ENCODE results near the gene UBQLN4. TPM values are rescaled to one million over a fixed set of nuclear protein-coding genes. Genes with fewer than 3 reads are reported as not detected.

Gene UBQLN4
- total RNA-seq, 4 donors from 2014 or later = 19.5 to 32.1 (median 22.8) TPM

DNA sequence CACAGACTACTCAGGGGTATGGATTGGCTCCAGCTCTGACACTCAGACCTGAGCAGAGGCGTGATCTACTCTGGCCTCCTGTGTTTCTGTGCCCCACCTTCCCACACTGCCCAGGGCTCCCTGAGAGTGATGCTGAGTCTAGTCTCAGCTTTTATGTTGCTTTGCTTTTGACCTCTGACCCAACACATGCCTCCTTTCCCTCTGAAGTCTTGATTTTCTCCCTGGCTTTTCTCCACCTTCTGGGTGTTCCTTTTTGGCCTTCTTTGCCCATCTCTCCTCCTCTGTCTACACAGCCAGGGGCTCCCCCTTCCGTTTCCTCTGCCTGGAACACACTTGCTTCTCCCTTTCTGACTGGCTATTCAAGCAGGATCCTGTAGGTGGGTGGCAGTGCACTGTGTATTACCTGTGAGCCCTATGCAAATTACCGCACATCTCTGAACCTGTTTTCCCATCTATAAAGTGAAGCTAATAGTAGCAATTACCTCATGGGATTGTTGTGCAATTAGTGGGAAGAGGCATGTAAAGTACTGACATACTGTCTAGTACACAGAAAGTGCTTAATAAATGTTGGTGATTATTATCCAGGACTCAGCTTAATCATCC is 42.4 kb upstream of the UBQLN4 start:
- DNase-seq (ENCODE audit: low spot score in 2 of 2) = no peak
- no peaks in the 10 kb centered on the region for H3K9me3 ChIP-seq
- no peaks in the 10 kb centered on the region for H3K27me3 ChIP-seq
- peaks cover 0 to 38% (median 22%) of the 10 kb centered on the region in 4 donors for H3K4me1 ChIP-seq
- H3K4me3 ChIP-seq = no peak overlapping the region
- peak overlapping the region; percentile 79 to 94 (median 86) for H3K27ac ChIP-seq
- whole genome bisulfite sequencing, 2 donors = 69 to 70% methylated on average over 3 of the region's 3 CpGs
- H3K36me3 ChIP-seq = no peaks in the 10 kb centered on the region
- TF ChIP-seq, protein P1, sequence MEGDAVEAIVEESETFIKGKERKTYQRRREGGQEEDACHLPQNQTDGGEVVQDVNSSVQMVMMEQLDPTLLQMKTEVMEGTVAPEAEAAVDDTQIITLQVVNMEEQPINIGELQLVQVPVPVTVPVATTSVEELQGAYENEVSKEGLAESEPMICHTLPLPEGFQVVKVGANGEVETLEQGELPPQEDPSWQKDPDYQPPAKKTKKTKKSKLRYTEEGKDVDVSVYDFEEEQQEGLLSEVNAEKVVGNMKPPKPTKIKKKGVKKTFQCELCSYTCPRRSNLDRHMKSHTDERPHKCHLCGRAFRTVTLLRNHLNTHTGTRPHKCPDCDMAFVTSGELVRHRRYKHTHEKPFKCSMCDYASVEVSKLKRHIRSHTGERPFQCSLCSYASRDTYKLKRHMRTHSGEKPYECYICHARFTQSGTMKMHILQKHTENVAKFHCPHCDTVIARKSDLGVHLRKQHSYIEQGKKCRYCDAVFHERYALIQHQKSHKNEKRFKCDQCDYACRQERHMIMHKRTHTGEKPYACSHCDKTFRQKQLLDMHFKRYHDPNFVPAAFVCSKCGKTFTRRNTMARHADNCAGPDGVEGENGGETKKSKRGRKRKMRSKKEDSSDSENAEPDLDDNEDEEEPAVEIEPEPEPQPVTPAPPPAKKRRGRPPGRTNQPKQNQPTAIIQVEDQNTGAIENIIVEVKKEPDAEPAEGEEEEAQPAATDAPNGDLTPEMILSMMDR (IDR thresholded peaks at IDR 0.05) = no peak
- TF ChIP-seq EP300 (IDR thresholded peaks at IDR 0.05) (no peak), POLR2A (IDR thresholded peaks at IDR 0.05) (no peak)

DNA sequence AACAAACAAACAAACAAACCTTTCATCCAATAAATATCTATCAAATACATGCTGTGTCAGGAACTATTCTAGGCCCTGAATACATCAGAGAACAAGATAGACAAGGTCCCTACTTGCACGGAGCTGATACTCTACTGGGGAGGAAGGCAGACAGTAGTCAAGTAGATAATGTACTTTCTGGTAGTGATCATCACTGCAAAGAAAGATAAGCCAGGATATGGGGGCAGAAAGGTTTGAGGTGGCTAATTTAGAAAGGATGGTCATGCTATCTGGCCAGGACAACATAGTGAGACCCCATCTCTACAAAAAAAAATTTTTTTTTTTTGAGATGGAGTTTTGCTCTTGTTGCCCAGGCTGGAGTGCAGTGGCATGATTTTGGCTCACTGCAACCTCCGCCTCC is 38.0 kb upstream of the UBQLN4 start:
- DNase-seq (ENCODE audit: low spot score in 2 of 2) = no peak
- no peak overlapping the region for H3K4me3 ChIP-seq
- H3K36me3 ChIP-seq = no peaks in the 10 kb centered on the region
- no peak overlapping the region for H3K27ac ChIP-seq
- TF ChIP-seq POLR2A (IDR thresholded peaks at IDR 0.05) (no peak), EP300 (IDR thresholded peaks at IDR 0.05) (no peak)
- TF ChIP-seq, protein P1 (IDR thresholded peaks at IDR 0.05) = no peak
- 73 to 74% methylated on average over 2 of the region's 2 CpGs for WGBS, 2 donors
- H3K27me3 ChIP-seq = no peaks in the 10 kb centered on the region
- H3K4me1 ChIP-seq = peaks cover 0 to 27% (median 11%) of the 10 kb centered on the region in 4 donors
- no peaks in the 10 kb centered on the region for H3K9me3 ChIP-seq

DNA sequence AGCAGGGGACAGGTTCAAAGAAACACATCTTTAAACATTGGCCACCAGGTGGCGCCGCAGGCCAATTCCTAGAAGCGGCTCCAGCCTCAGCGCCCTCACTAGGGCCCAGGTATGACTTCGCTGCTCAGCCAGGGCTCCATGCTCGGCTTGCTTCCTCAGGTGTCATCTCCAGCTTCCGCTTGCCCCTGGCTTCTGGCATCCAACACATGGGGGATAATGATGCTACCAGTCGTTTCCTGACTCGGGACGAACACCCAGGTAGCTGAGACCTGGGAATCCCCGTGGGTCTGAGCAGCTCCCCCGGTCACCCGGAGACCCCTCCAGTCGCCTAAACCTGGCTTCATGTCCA is 37.2 kb upstream of the UBQLN4 start:
- H3K27ac ChIP-seq = peak overlapping the region in 1 of 4 donors; percentile 35
- TF ChIP-seq POLR2A (IDR thresholded peaks at IDR 0.05) = no peak
- TF ChIP-seq EP300 (IDR thresholded peaks at IDR 0.05) = no peak
- TF ChIP-seq, protein P1 (IDR thresholded peaks at IDR 0.05) = peak; percentile 76 to 98 (median 88)
- peak; percentile 77 to 85 for DNase-seq (ENCODE audit: low spot score in 2 of 2)
- H3K9me3 ChIP-seq = no peaks in the 10 kb centered on the region
- H3K4me1 ChIP-seq = peaks cover 0 to 25% (median 3%) of the 10 kb centered on the region in 4 donors
- H3K36me3 ChIP-seq = no peaks in the 10 kb centered on the region
- H3K4me3 ChIP-seq = no peak overlapping the region
- H3K27me3 ChIP-seq = no peaks in the 10 kb centered on the region
- 34 to 42% methylated on average over 13 to 14 of the region's 14 CpGs for WGBS, 2 donors

DNA sequence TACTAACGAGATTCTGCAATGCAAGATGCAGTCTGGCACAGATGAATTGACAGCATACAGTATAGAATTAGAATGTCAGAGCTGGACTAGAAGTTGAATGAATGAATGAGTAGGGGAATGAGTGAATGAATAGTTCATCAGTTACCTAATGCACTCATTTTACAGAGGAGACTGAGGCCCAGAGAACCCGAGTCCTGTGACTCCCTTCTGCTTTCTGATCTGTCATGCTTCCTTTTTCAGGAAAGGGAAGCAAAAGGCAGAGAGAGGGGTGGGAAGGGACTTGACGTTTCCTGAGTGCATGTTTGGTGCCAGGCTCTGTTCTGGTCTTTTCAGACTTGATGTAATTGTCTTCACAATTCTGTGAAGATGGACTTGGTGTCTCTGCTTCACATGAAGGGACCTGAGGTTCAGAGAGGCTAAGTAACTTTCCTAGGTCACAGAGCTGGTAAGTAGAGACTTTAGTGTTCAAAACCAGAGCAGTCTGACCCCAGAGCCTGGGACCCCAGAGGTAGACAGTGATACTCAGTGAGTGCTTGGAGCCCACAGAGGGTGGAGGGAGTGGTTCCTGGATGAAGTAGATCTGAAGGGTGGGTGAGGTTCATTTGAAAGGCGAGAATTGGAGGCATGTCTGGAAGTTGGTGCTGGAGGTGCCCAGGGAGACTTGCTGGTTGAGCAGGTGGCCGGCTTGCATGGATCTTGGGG is 36.7 kb upstream of the UBQLN4 start:
- Histone ChIP-seq H3K27me3 (no peaks in the 10 kb centered on the region), H3K4me3 (no peak overlapping the region), H3K27ac (peak overlapping the region in 2 of 4 donors; percentile 35 to 47), H3K4me1 (peaks cover 0 to 20% (median 0%) of the 10 kb centered on the region in 4 donors), H3K36me3 (no peaks in the 10 kb centered on the region), H3K9me3 (no peaks in the 10 kb centered on the region)
- WGBS, 2 donors = 35 to 38% methylated on average over 5 of the region's 5 CpGs
- TF ChIP-seq EP300 (IDR thresholded peaks at IDR 0.05) = no peak
- TF ChIP-seq, protein P1 (IDR thresholded peaks at IDR 0.05) = no peak
- no peak for TF ChIP-seq POLR2A (IDR thresholded peaks at IDR 0.05)
- DNase-seq (ENCODE audit: low spot score in 2 of 2) = no peak

DNA sequence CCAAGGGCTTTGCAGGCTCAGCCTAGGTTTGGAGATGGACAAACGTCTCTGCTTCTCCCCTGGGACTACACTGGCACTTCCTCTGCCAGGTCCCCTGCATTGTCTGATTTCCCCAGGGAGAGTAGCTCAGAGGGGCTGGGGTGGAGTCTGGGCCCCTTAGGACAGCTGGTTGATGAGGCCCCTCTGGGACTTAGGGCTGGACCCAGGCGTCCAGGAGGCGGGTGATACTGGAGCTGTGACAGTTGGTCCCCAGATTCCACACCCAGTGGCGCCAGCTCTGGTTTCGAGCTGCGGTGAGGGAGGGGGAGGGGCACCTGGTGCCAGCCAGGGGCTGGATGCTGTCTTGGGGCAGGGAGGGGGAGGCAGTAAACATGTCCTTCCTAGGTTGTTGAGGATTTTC is 36.1 kb upstream of the UBQLN4 start:
- peaks cover 0 to 19% (median 0%) of the 10 kb centered on the region in 4 donors for H3K4me1 ChIP-seq
- H3K4me3 ChIP-seq = no peak overlapping the region
- no peak for DNase-seq (ENCODE audit: low spot score in 2 of 2)
- H3K9me3 ChIP-seq = no peaks in the 10 kb centered on the region
- peak overlapping the region in 2 of 4 donors; percentile 44 to 47 for H3K27ac ChIP-seq
- WGBS, 2 donors = 43 to 48% methylated on average over 3 to 4 of the region's 6 CpGs
- H3K36me3 ChIP-seq = no peaks in the 10 kb centered on the region
- no peaks in the 10 kb centered on the region for H3K27me3 ChIP-seq
- no peak for TF ChIP-seq EP300 (IDR thresholded peaks at IDR 0.05)
- no peak for TF ChIP-seq POLR2A (IDR thresholded peaks at IDR 0.05)
- TF ChIP-seq, protein P1 (IDR thresholded peaks at IDR 0.05) = no peak

All from tibial nerve (tissue), 4 donors.